ENCODE measurements around the gene ITPR2. TPM values are rescaled to one million over a fixed set of nuclear protein-coding genes. Genes with fewer than 3 reads are reported as not detected.

Gene ITPR2
- polyA plus RNA-seq, 1 experiment, result 3.5 TPM

- Histone ChIP-seq H3K36me3 (ENCODE audit: control insufficient read depth, insufficient read depth, low read length) (no peaks in the 10 kb centered on the region), H3K27me3 (ENCODE audit: control insufficient read depth, insufficient read depth, low read length) (no peaks in the 10 kb centered on the region), H3K4me3 (ENCODE audit: low read depth, low read length) (no peak overlapping the region)
- TF ChIP-seq, protein P1, sequence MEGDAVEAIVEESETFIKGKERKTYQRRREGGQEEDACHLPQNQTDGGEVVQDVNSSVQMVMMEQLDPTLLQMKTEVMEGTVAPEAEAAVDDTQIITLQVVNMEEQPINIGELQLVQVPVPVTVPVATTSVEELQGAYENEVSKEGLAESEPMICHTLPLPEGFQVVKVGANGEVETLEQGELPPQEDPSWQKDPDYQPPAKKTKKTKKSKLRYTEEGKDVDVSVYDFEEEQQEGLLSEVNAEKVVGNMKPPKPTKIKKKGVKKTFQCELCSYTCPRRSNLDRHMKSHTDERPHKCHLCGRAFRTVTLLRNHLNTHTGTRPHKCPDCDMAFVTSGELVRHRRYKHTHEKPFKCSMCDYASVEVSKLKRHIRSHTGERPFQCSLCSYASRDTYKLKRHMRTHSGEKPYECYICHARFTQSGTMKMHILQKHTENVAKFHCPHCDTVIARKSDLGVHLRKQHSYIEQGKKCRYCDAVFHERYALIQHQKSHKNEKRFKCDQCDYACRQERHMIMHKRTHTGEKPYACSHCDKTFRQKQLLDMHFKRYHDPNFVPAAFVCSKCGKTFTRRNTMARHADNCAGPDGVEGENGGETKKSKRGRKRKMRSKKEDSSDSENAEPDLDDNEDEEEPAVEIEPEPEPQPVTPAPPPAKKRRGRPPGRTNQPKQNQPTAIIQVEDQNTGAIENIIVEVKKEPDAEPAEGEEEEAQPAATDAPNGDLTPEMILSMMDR (IDR thresholded peaks at IDR 0.05; ENCODE audit: insufficient read depth, low read depth, low read length), result no peak
- ChIA-PET CTCF (interaction anchor here (1.2 to 1.9 kb wide), 2 partner anchors 8 to 187 kb away, joined by 3 to 4 read pairs; no protein-coding TSS in a partner anchor), POLR2A (no interaction called here)
- DNase-seq (ENCODE audit: low read depth), result no peak
Measured at GRCh38 chr12:26340649-26341048, 492.3 kb downstream of the ITPR2 start.

DNA sequence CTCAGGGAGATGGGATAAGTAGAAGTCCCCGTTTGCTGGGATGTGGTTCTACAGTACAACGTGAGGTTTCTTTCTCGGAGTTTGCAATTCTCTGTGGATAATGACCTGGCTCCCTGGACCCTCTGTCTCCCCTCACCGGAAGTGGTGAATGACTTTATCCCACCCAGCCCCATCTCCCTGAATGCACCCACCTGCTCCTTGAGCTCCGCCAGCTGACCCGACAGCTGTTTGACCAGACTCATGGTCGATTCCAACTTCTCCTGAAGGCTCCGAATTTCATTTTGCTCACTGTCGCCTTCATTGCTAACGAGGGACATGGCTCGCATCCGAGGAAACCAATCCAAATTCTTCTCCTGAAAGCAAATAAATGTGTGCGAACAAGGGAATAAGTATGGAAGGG is 493.0 kb downstream of the ITPR2 start:
- TF ChIP-seq, protein P1 (IDR thresholded peaks at IDR 0.05; ENCODE audit: insufficient read depth, low read depth, low read length), result no peak
- CTCF ChIA-PET, result interaction anchor here (1.2 to 1.9 kb wide), 3 partner anchors 9 to 216 kb away, joined by 3 to 4 read pairs (median 3); no protein-coding TSS in a partner anchor
- no peak for DNase-seq (ENCODE audit: low read depth)
- H3K27me3 ChIP-seq (ENCODE audit: control insufficient read depth, insufficient read depth, low read length), result no peaks in the 10 kb centered on the region
- POLR2A ChIA-PET, result no interaction called here
- no peaks in the 10 kb centered on the region for H3K36me3 ChIP-seq (ENCODE audit: control insufficient read depth, insufficient read depth, low read length)
- no peak overlapping the region for H3K4me3 ChIP-seq (ENCODE audit: low read depth, low read length)

GRCh38 chr12:26338586-26339572 is 494.1 kb downstream of the ITPR2 start:
- TF ChIP-seq, protein P1 (IDR thresholded peaks at IDR 0.05; ENCODE audit: insufficient read depth, low read depth, low read length), result no peak
- Histone ChIP-seq H3K4me3 (ENCODE audit: low read depth, low read length) (no peak overlapping the region), H3K36me3 (ENCODE audit: control insufficient read depth, insufficient read depth, low read length) (no peaks in the 10 kb centered on the region), H3K27me3 (ENCODE audit: control insufficient read depth, insufficient read depth, low read length) (no peaks in the 10 kb centered on the region)
- no peak for DNase-seq (ENCODE audit: low read depth)
- ChIA-PET CTCF (interaction anchor here (1.2 kb wide), 1 partner anchor 215 kb away, joined by 3 read pairs; no protein-coding TSS in a partner anchor), POLR2A (no interaction called here)

- TF ChIP-seq, protein P1 (IDR thresholded peaks at IDR 0.05; ENCODE audit: insufficient read depth, low read depth, low read length), result no peak
- POLR2A ChIA-PET, result no interaction called here
Measured at GRCh38 chr12:26335651-26336050, 497.3 kb downstream of the ITPR2 start.

GRCh38 chr12:26334621-26335124 is 498.3 kb downstream of the ITPR2 start:
- ChIA-PET CTCF (no interaction called here), POLR2A (no interaction called here)
- Histone ChIP-seq H3K36me3 (ENCODE audit: control insufficient read depth, insufficient read depth, low read length) (no peaks in the 10 kb centered on the region), H3K27me3 (ENCODE audit: control insufficient read depth, insufficient read depth, low read length) (no peaks in the 10 kb centered on the region), H3K4me3 (ENCODE audit: low read depth, low read length) (no peak overlapping the region)
- no peak for DNase-seq (ENCODE audit: low read depth)
- TF ChIP-seq, protein P1 (IDR thresholded peaks at IDR 0.05; ENCODE audit: insufficient read depth, low read depth, low read length), result no peak

More at GRCh38 chr12:26335651-26336050, 497.3 kb downstream of the ITPR2 start:
- H3K27me3 ChIP-seq (ENCODE audit: control insufficient read depth, insufficient read depth, low read length), result no peaks in the 10 kb centered on the region
- no peaks in the 10 kb centered on the region for H3K36me3 ChIP-seq (ENCODE audit: control insufficient read depth, insufficient read depth, low read length)
- CTCF ChIA-PET, result interaction anchor here (1.0 kb wide), 1 partner anchor 16 kb away, joined by 3 read pairs; no protein-coding TSS in a partner anchor
- DNase-seq (ENCODE audit: low read depth), result no peak
- H3K4me3 ChIP-seq (ENCODE audit: low read depth, low read length), result no peak overlapping the region

Data from BJ (cell line).